Thyroid gland (tissue), 4 donors: ENCODE measurements around the gene CAMTA1. TPM values are rescaled to one million over a fixed set of nuclear protein-coding genes. Genes with fewer than 3 reads are reported as not detected.

ENCODE experiments used
- DNase-seq, 2 donors: peaks; one replicate each; pipeline ENCODE4 v3.0.0-alpha.2; 2019
- H3K27ac ChIP-seq, 3 donors: fragments of 200-600 bp; sonication (generic); 1 replicate in 2 of 3; 2 replicates in 1 of 3; pipeline ENCODE4 v1.5.1; 2016 to 2019; ENCODE audit warnings: mild to moderate bottlenecking in 1 of 3, moderate library complexity in 1 of 3
- H3K27me3 ChIP-seq: fragments of 200-600 bp; sonication (generic); one replicate; pipeline ENCODE4 v1.5.1; 2019
- H3K36me3 ChIP-seq, 2 donors: fragments of 200-600 bp; sonication (generic); one replicate each; pipeline ENCODE4 v1.5.1; 2016 to 2019
- H3K4me1 ChIP-seq, 2 donors: fragments of 200-600 bp; sonication (generic); one replicate each; pipeline ENCODE4 v1.5.1; 2017 to 2019
- H3K4me3 ChIP-seq, 3 donors: fragments of 200-600 bp; sonication (generic); replicated peaks in 1 of 3; 1 replicate in 2 of 3; 2 replicates in 1 of 3; pipeline ENCODE4 v1.5.1; 2016; ENCODE audit warnings: mild to moderate bottlenecking in 1 of 3
- H3K9me3 ChIP-seq: fragments of 200-600 bp; sonication (generic); one replicate; pipeline ENCODE4 v1.5.1; 2017
- CTCF ChIP-seq, 6 experiments: fragments of 200-600 bp in 3 of 6; fragments of 450-650 bp in 3 of 6; sonication (generic) in 3 of 6; IDR thresholded peaks; one replicate each; pipeline ENCODE4 v1.5.1; 2016 to 2019; ENCODE audit warnings: antibody characterized with exemption in 6 of 6, mild to moderate bottlenecking in 2 of 6, inconsistent platforms in 1 of 6, moderate library complexity in 1 of 6
- POLR2A ChIP-seq, 2 donors: fragments of 450-650 bp; IDR thresholded peaks; one replicate each; pipeline ENCODE4 v1.6.1; 2017; ENCODE audit warnings: antibody characterized with exemption in 2 of 2, mild to moderate bottlenecking in 2 of 2, moderate library complexity in 1 of 2
- WGBS, 2 donors: methylation state at CpG; one replicate each; pipeline ENCODE4 v1.1.5; 2017; 5-methylcytosine and 5-hydroxymethylcytosine counted together
- intact Hi-C: fragments of 100-400 bp; cut with DNase I; formaldehyde crosslinking; loops from one replicate; pipeline ENCODE4 v1.15.1; 2023
- total RNA-seq, 4 donors: library from RNA; depleted of rRNA; stranded (reverse); fragments of >200 nt; gene quantifications; one replicate each; pipeline ENCODE4 v1.2.3, GENCODE V29; 2016

CAMTA1 gene
- total RNA-seq, 4 donors from 2014 or later: 63.9 to 124 (median 101) TPM

GRCh38 chr1:7207875-7208646 is 422.8 kb downstream of the CAMTA1 start:
- H3K36me3 ChIP-seq: no peaks in the 10 kb centered on the region
- peak; percentile 21 to 50 for DNase-seq
- H3K4me1 ChIP-seq: no peaks in the 10 kb centered on the region
- no peaks in the 10 kb centered on the region for H3K9me3 ChIP-seq
- H3K27me3 ChIP-seq: no peaks in the 10 kb centered on the region
- H3K4me3 ChIP-seq: no peak overlapping the region
- H3K27ac ChIP-seq: no peak overlapping the region
- intact Hi-C loops: no loop called here
- TF ChIP-seq CTCF (IDR thresholded peaks at IDR 0.05) (peak in 5 of 6 experiments; percentile 11 to 66 (median 42)), POLR2A (IDR thresholded peaks at IDR 0.05) (no peak)
- WGBS, 2 donors: 35% methylated on average over 6 of the region's 6 CpGs

GRCh38 chr1:7208647-7209180 is 423.5 kb downstream of the CAMTA1 start:
- TF ChIP-seq POLR2A (IDR thresholded peaks at IDR 0.05) (no peak), CTCF (IDR thresholded peaks at IDR 0.05) (no peak)
- Histone ChIP-seq H3K9me3 (no peaks in the 10 kb centered on the region), H3K36me3 (no peaks in the 10 kb centered on the region), H3K27ac (no peak overlapping the region), H3K27me3 (no peaks in the 10 kb centered on the region), H3K4me3 (no peak overlapping the region), H3K4me1 (no peaks in the 10 kb centered on the region)
- DNase-seq: no peak
- intact Hi-C loops: no loop called here
- 85% methylated on average over 7 of the region's 7 CpGs for WGBS, 2 donors

- H3K4me3 ChIP-seq: no peak overlapping the region
- H3K27me3 ChIP-seq: no peaks in the 10 kb centered on the region
- H3K9me3 ChIP-seq: no peaks in the 10 kb centered on the region
- intact Hi-C loops: no loop called here
- H3K27ac ChIP-seq: no peak overlapping the region
- no peak for DNase-seq
- WGBS, 2 donors: 33 to 36% methylated on average over 3 of the region's 3 CpGs
- no peaks in the 10 kb centered on the region for H3K4me1 ChIP-seq
- H3K36me3 ChIP-seq: no peaks in the 10 kb centered on the region
- TF ChIP-seq POLR2A (IDR thresholded peaks at IDR 0.05) (no peak), CTCF (IDR thresholded peaks at IDR 0.05) (no peak)
Measured at GRCh38 chr1:7209336-7209735, 424.1 kb downstream of the CAMTA1 start.

GRCh38 chr1:7218210-7218832 is 433.1 kb downstream of the CAMTA1 start:
- no peaks in the 10 kb centered on the region for H3K4me1 ChIP-seq
- intact Hi-C loops: loop anchor here (10.0 kb wide), 1 partner anchor 494 kb away; no protein-coding TSS in a partner anchor
- no peak overlapping the region for H3K4me3 ChIP-seq
- TF ChIP-seq POLR2A (IDR thresholded peaks at IDR 0.05): no peak
- TF ChIP-seq CTCF (IDR thresholded peaks at IDR 0.05): peak in 5 of 6 experiments; percentile 15 to 72 (median 54)
- no peaks in the 10 kb centered on the region for H3K27me3 ChIP-seq
- WGBS, 2 donors: 25 to 27% methylated on average over 9 of the region's 9 CpGs
- H3K36me3 ChIP-seq: no peaks in the 10 kb centered on the region
- peak; percentile 30 to 38 for DNase-seq
- H3K27ac ChIP-seq: no peak overlapping the region
- no peaks in the 10 kb centered on the region for H3K9me3 ChIP-seq

- intact Hi-C loops: loop anchor here (10.0 kb wide), 1 partner anchor 494 kb away; no protein-coding TSS in a partner anchor
- Histone ChIP-seq H3K27ac (no peak overlapping the region), H3K4me3 (no peak overlapping the region), H3K9me3 (no peaks in the 10 kb centered on the region), H3K36me3 (no peaks in the 10 kb centered on the region), H3K27me3 (no peaks in the 10 kb centered on the region), H3K4me1 (no peaks in the 10 kb centered on the region)
- DNase-seq: no peak
- no peak for TF ChIP-seq CTCF (IDR thresholded peaks at IDR 0.05)
- no peak for TF ChIP-seq POLR2A (IDR thresholded peaks at IDR 0.05)
- WGBS, 2 donors: 62 to 68% methylated on average over 10 of the region's 10 CpGs
Measured at GRCh38 chr1:7219031-7219430, 433.8 kb downstream of the CAMTA1 start.
